AG04449 (cell line): ENCODE results near the gene LMNTD2.
"Not testable (repeated sequence)": the region's sequence is repeated elsewhere in the genome, so short reads cannot be mapped to it uniquely, and the experiment has no call there.

Experiments
- CTCF ChIA-PET: fragments of 350-600 bp; formaldehyde crosslinking; extraction: SDS; loops from one replicate; lab custom pipeline; 2021; ENCODE audit warnings: antibody characterized with exemption; lab: Yijun Ruan, JAX
- POLR2A ChIA-PET: fragments of 400-600, 350-600 bp; formaldehyde crosslinking; extraction: SDS; loops from one replicate; lab custom pipeline; 2020; ENCODE audit warnings: antibody characterized with exemption, inconsistent platforms; lab: Yijun Ruan, JAX
- DNase-seq: peaks from one replicate; pipeline ENCODE4 v3.0.0-alpha.2; 2010; ENCODE audit warnings: low read depth, low spot score
- H3K4me3 ChIP-seq: 2 replicates; pipeline ENCODE4 v1.5.1; 2011; ENCODE audit warnings: low read depth, mild to moderate bottlenecking, control low read depth, low read length
- CTCF ChIP-seq: IDR thresholded peaks from one replicate; pipeline ENCODE4 v1.5.1; 2011; ENCODE audit warnings: mild to moderate bottlenecking, moderate library complexity, low read length, control low read depth, inconsistent platforms; ENCODE audit not compliant: insufficient read depth; ENCODE audit errors: missing control alignments

The LMNTD2 gene

GRCh38 chr11:576811-577610 lies 16.5 kb upstream of the LMNTD2 start:
- TF ChIP-seq CTCF = no peak
- CTCF ChIA-PET = interaction anchor here (1.1 to 1.4 kb wide), 2 partner anchors 21 to 58 kb away, joined by 3 to 4 read pairs; no protein-coding TSS in a partner anchor
- POLR2A ChIA-PET = no interaction called here
- peak overlapping the region; percentile 92 for H3K4me3 ChIP-seq
- no peak for DNase-seq

- ChIA-PET CTCF (interaction anchor here (0.8 to 0.9 kb wide), 2 partner anchors 16 to 21 kb away, joined by 3 to 4 read pairs; partner anchors contain the start of gene LMNTD2), POLR2A (interaction anchor here (0.9 to 1.4 kb wide), 6 partner anchors 9 to 121 kb away, joined by 3 to 4 read pairs (median 4); partner anchors contain the start of gene HRAS)
- peak; percentile 61 for DNase-seq
- no peak for TF ChIP-seq CTCF
- H3K4me3 ChIP-seq = peak within 1 kb of the TSS; percentile 92
These were observed 15.6 kb upstream of the LMNTD2 start, which contains the start of gene PHRF1 for GRCh38 chr11:575996-576768. TSS of gene PHRF1 (plus strand) at chr11:576470. CDS start at chr11:581513, 5,043 bp downstream.

- POLR2A ChIA-PET = interaction anchor here (0.9 to 1.4 kb wide), 6 partner anchors 10 to 121 kb away, joined by 3 to 4 read pairs (median 4); partner anchors contain the start of gene HRAS
- CTCF ChIA-PET = interaction anchor here (0.8 to 0.9 kb wide), 2 partner anchors 16 to 21 kb away, joined by 3 to 4 read pairs; partner anchors contain the start of gene LMNTD2
- TF ChIP-seq CTCF = no peak
- H3K4me3 ChIP-seq = peak overlapping the region; percentile 72
- no peak for DNase-seq
These were observed 14.9 kb upstream of the LMNTD2 start for GRCh38 chr11:575313-575995.

DNA sequence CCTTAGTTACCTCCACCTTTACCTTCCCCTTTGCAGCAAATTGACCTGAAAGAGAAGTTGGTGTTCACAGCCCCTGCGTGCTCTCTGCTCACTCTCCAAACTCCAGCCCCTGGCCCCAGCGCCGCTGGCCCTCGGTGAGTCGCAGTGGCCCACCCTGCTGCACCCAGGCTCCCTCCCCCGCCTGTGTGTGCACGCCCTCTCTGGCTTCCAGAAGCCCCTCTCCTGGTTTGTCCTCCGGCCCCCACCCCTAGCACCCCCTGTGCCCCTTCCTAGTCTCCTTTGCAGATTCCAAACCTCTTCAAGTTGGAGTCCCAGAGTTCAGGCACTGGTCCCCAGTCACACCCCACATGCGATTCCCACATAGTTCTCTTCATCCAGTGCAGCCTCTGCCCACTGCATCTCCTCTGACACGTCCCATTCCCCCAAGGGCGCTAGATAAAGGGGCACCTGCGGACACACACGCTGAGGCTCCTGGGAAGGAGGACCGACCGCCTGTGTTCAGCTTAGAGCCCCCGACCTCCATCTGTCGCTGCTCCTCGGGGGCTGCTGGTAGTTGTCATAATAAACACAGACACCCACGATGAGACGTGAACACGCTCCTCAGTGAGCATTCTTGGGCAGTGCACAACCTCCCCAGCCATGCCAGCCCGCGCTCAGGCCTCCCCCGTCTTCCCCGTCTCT lies 14.2 kb upstream of the LMNTD2 start:
- CTCF ChIA-PET = no interaction called here
- H3K4me3 ChIP-seq = peak overlapping the region; percentile 72
- POLR2A ChIA-PET = interaction anchor here (1.1 to 1.4 kb wide), 4 partner anchors 13 to 122 kb away, joined by 4 read pairs; partner anchors contain the start of gene HRAS
- TF ChIP-seq CTCF = no peak
- no peak for DNase-seq

DNA sequence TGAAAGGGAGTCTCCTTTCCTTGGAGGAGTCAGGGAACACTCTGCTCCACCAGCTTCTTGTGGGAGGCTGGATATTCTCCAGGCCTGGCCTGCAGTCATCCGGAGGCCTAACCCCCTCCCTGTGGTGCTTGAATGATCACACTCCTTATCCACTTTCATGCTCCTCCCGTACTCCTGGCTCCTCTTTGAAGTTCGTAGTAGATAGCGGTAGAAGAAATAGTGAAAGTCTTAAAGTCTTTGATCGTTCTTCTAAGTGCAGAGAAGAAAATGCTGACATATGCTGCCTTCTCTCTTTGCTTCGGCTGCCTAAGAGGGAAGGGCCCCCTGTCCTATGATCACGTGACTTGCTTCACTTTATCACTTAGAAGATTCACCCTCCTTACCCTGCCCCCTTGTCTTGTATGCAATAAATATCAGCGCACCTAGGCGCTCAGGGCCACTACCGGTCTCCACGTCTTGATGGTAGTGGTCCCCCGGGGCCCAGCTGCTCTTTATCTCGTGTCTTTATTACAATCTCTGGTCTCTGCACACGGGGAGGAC lies 13.6 kb upstream of the LMNTD2 start:
- CTCF ChIA-PET, POLR2A ChIA-PET: not testable (repeated sequence)

More for the DNA sequence above, 13.6 kb upstream of the LMNTD2 start:
- H3K4me3 ChIP-seq, DNase-seq: not testable (repeated sequence)
